PC-3 (cell line): ENCODE data around the gene GSN.

Source experiments
- EZH2 ChIP-seq: fragments of 300-600 bp; sonication (generic); IDR thresholded peaks from one replicate; pipeline ENCODE4 v1.6.1; 2017; ENCODE audit warnings: antibody characterized with exemption, mild to moderate bottlenecking, low read length; ENCODE audit not compliant: unreplicated experiment
- EZH2phosphoT487 ChIP-seq: fragments of 300-600 bp; sonication (generic); IDR thresholded peaks from 2 replicates; pipeline ENCODE4 v1.6.1; 2018; ENCODE audit warnings: mild to moderate bottlenecking, antibody characterized with exemption, low read length, borderline replicate concordance
- TF ChIP-seq, protein P1 (sequence below): fragments of 300-600 bp; sonication (generic); conservative IDR thresholded peaks from 2 replicates; pipeline ENCODE4 v1.5.1; 2017; ENCODE audit warnings: antibody characterized with exemption, low read depth, mild to moderate bottlenecking, low read length

- TF ChIP-seq, protein P1, sequence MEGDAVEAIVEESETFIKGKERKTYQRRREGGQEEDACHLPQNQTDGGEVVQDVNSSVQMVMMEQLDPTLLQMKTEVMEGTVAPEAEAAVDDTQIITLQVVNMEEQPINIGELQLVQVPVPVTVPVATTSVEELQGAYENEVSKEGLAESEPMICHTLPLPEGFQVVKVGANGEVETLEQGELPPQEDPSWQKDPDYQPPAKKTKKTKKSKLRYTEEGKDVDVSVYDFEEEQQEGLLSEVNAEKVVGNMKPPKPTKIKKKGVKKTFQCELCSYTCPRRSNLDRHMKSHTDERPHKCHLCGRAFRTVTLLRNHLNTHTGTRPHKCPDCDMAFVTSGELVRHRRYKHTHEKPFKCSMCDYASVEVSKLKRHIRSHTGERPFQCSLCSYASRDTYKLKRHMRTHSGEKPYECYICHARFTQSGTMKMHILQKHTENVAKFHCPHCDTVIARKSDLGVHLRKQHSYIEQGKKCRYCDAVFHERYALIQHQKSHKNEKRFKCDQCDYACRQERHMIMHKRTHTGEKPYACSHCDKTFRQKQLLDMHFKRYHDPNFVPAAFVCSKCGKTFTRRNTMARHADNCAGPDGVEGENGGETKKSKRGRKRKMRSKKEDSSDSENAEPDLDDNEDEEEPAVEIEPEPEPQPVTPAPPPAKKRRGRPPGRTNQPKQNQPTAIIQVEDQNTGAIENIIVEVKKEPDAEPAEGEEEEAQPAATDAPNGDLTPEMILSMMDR: no peak
- no peak for TF ChIP-seq EZH2
- no peak for TF ChIP-seq EZH2phosphoT487
Observed at GRCh38 chr9:121301881-121302286, 33.9 kb downstream of the GSN start.
